Fibroblast of the conjunctiva (primary cell): ENCODE measurements around the gene COLGALT1.
"Not testable (repeated sequence)": the region's sequence is repeated elsewhere in the genome, so short reads cannot be mapped to it uniquely, and the experiment has no call there.

Source experiments
- DNase-seq: peaks from one replicate; pipeline ENCODE4 v3.0.0-alpha.2; 2010; ENCODE audit warnings: low read depth

COLGALT1 gene

GRCh38 chr19:17534767-17535166 is 20.7 kb upstream of the COLGALT1 start:
- no peak for DNase-seq

- no peak for DNase-seq
Observed at GRCh38 chr19:17536955-17537354, 18.5 kb upstream of the COLGALT1 start.

- DNase-seq: no peak
Observed at GRCh38 chr19:17538684-17539237, 16.7 kb upstream of the COLGALT1 start.

- peak; percentile 93 for DNase-seq
Observed at GRCh38 chr19:17539238-17540117, 16.0 kb upstream of the COLGALT1 start.

GRCh38 chr19:17540174-17540573 is 15.3 kb upstream of the COLGALT1 start:
- no peak for DNase-seq

- DNase-seq: no peak
Observed at GRCh38 chr19:17541184-17541759, 14.2 kb upstream of the COLGALT1 start.

GRCh38 chr19:17542042-17542441 is 13.4 kb upstream of the COLGALT1 start:
- no peak for DNase-seq

- no peak for DNase-seq
Observed at GRCh38 chr19:17542793-17543582, 12.5 kb upstream of the COLGALT1 start.

- no peak for DNase-seq
Observed at GRCh38 chr19:17543986-17544385, 11.5 kb upstream of the COLGALT1 start.

- no peak for DNase-seq
Observed at GRCh38 chr19:17544418-17544817, 11.0 kb upstream of the COLGALT1 start.

GRCh38 chr19:17548145-17548544 is 7.3 kb upstream of the COLGALT1 start:
- DNase-seq: no peak

GRCh38 chr19:17549085-17549740 is 6.2 kb upstream of the COLGALT1 start:
- DNase-seq: no peak

- no peak for DNase-seq
Observed at GRCh38 chr19:17550076-17550667, 5.3 kb upstream of the COLGALT1 start.

- not testable (repeated sequence) for DNase-seq
Observed at GRCh38 chr19:17552735-17553134, 2.7 kb upstream of the COLGALT1 start.

GRCh38 chr19:17553256-17553655 is 2.2 kb upstream of the COLGALT1 start:
- peak; percentile 90 for DNase-seq

GRCh38 chr19:17554968-17555479 is 425 bp upstream of the COLGALT1 start:
- no peak for DNase-seq

- DNase-seq: peak; percentile 52
Observed at GRCh38 chr19:17555929-17556813, 722 bp downstream of the COLGALT1 start.

- no peak for DNase-seq
Observed at GRCh38 chr19:17556995-17557394, 1.5 kb downstream of the COLGALT1 start.

- no peak for DNase-seq
Observed at GRCh38 chr19:17557466-17557865, 2.0 kb downstream of the COLGALT1 start.

GRCh38 chr19:17560205-17560595 is 4.8 kb downstream of the COLGALT1 start:
- peak; percentile 73 for DNase-seq
